ENCODE measurements around the gene ADRB1.

The ADRB1 gene

DNA sequence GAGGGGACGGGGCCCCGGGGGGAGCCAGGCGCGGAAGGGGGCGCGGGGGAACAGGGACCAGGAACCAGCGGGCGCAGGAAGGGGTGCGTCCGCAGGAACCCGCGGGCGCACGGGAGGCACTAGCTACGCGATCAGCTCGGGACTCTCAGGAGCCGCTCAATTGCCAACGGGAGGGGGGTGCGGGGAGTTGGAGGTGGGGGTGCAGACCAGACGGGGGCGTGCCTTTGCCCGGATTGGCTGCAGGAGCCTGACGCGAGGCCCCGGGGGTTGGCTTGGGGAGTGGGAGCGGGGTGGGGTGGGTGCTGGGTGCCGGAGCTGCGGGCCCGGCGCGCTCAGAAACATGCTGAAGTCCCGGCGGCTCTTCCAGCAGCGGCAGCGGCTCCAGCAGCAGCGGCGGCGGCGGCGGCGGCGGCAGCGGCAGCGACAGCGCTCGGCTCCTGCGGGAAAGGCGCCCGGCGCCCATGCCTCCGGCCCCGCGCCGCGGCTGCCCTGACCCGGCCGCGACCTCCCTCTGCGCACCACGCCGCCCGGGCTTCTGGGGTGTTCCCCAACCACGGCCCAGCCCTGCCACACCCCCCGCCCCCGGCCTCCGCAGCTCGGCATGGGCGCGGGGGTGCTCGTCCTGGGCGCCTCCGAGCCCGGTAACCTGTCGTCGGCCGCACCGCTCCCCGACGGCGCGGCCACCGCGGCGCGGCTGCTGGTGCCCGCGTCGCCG is at the start of gene ADRB1:
Gene ADRB1 (plus strand): TSS at position 335 of the 715 bp plus-strand sequence. CDS start 267 bp downstream, at position 602.
- no peak for DNase-seq (ENCODE audit: low read depth)

- no peak for DNase-seq (ENCODE audit: low read depth)
Observed at GRCh38 chr10:113995201-113995600, 48.5 kb upstream of the ADRB1 start.

- no peak for DNase-seq (ENCODE audit: low read depth)
Observed at GRCh38 chr10:113997428-113997827, 46.2 kb upstream of the ADRB1 start.

- no peak for DNase-seq (ENCODE audit: low read depth)
Observed at GRCh38 chr10:113999531-113999930, 44.1 kb upstream of the ADRB1 start.

DNA sequence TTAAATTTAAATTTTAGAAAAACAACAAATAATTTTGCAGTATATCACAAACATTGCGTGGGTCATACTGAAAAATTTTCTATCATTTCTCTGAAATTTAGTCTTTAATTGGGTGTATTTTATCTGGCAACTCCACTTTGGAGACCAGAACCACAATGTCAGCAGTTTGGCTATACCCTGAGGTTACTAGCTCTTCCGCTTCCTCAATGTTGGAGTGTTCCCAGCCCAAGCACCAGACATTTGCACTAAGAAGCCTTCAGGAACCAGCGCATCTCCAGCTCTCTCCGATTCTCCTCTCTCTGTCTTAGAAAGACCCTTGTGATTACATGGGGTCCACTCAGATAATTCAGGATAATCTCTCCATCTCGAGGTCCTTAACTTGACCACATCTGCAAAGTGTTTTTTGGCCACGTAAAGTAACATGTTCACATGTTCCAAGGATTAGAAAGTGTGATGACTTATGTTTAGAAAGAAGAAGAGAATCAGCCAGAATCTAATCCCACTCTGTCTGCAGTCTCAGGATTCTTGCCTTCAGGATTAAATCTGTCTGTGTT is 43.1 kb upstream of the ADRB1 start:
- DNase-seq (ENCODE audit: low read depth), result no peak

GRCh38 chr10:114002422-114002821 is 41.2 kb upstream of the ADRB1 start:
- DNase-seq (ENCODE audit: low read depth), result no peak

DNA sequence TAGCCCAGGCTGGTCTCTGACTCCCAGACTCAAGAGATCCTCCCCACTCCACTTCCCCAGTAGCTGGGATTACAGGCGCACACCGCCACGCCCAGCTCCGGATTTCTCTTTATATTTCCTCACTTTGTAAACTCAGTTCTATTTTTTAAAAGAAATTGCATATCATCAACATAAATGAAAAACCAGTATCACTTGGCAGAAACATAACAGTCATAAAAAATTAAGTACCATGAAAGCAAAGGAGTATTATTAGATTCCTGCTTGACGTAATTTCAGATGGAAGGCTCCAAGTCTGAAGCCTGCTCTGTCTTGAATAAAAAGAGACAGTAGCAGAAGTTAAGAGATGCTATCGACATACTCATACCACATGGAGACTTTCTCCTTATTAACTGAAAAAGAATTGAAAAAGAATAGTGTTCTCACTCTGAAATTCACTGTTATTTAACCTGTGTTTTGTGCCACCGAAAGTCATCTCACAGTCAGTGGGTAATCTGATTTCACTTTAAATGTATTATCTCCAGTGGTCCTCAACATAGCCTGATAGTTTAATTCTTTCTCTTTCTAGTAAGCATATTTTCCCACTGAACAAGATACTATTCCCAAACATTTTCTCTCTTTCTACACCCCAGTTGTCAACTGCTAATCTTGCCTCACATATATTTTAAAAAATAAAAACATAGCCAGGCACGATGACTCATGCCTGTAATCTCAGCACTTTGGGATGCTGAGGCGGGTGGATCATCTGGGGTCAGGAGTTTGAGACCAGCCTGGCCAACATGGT is 40.3 kb upstream of the ADRB1 start:
- no peak for DNase-seq (ENCODE audit: low read depth)

GRCh38 chr10:114009281-114009996 is 34.2 kb upstream of the ADRB1 start:
- no peak for DNase-seq (ENCODE audit: low read depth)

GRCh38 chr10:114010316-114010715 is 33.4 kb upstream of the ADRB1 start:
- DNase-seq (ENCODE audit: low read depth), result no peak

DNA sequence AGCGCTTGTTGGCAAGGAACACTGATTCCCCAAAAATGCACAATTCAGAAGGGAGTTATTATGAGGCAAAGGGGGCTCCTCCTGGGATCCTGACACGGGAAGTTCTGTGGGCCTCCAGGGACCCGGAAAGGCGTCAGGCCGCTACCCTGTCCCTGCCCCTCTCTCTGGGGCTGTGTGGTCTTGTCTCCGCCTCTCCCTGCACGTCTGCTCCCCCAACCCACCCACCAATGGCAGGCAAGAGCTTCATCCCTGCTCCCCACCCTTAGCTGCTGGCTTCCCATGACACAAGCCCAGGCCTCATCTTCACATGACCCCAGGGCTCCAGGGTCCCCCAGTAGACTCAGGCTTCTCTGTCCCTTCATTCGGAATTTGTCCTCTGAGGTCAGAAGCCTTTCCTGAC is 31.0 kb upstream of the ADRB1 start:
- no peak for DNase-seq (ENCODE audit: low read depth)

DNA sequence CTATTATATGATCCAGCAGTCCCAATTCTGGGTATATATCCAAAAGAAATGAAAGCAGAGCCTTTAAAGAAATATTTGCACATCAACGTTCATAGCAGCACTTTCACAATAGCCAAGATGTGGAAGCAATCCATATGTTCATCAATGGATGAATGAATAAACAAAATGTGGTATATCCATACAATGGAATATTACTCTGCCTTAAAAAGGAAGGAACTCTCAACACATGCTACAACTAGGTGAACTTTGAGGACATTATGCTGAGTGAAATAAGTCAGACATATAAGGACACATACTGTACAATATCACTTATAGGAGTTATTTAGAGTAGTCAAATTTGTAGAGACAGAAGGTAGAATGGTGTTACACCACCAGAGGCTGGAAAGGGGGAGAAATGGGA is 28.0 kb upstream of the ADRB1 start:
- no peak for DNase-seq (ENCODE audit: low read depth)

- DNase-seq (ENCODE audit: low read depth), result no peak
Observed at GRCh38 chr10:114017271-114017670, 26.4 kb upstream of the ADRB1 start.

GRCh38 chr10:114017873-114018272 is 25.8 kb upstream of the ADRB1 start:
- DNase-seq (ENCODE audit: low read depth), result no peak

DNA sequence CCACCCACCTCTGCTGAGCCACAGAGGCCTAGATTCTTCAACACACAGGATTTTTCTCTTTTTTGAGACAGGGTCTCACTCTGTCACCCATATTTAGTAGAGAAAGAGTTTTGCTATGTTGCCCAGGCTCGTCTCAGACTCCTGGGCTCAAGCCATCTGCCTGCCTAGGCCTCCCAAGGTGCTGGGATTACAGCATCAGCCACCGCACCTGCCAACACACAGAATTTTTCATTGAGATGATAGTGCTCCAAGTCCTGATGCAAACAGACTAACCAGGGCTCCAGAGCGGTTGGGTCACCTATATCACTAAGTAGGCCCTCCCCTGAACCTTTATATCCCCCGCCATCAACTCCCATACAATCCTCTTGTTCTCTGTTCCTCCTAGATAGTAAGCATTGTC is 24.4 kb upstream of the ADRB1 start:
- no peak for DNase-seq (ENCODE audit: low read depth)

- DNase-seq (ENCODE audit: low read depth), result no peak
Observed at GRCh38 chr10:114021154-114021553, 22.5 kb upstream of the ADRB1 start.

DNA sequence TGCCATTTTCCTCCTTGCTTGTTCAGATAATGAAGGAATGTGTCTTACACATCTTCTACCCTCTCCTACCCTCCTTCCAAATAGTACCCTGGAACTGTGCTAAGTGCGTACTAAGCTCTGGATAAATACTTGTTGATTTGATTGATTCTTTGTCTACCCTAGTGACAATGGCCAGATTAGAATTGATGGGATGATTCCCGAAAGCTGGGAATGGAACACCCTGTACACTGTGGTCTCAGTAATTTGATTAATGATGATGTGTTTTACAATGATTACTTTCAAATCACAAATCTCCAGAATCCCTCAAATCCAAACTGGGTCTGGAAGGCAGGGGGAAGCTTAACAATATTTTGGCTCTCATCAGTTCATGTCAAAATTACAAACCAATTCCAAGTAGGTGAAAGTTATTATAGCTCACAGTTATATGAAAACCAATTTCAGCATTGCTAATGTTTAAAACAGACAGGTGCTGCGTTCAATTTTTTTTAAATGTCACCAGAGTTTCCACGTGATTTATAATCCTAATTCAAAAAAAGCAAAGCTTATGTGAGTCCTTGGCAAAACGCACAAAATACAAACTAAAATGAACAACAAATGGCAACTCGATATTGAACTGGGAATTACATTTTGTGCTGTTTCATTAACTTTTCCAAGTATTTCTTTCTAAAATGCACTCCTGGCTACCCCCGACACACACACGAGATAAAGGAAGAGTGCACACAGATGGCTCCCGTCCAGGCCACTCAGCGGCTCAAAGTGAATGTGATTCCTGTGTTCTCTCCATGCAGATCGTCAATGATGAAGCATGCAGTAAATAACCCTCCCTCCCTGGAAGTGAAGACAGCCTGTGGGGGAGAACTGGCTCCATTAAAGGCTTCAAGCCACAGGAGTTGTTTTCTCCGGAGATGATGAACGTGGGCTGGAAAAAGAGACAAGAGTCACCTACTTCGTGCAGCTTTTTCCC is 21.7 kb upstream of the ADRB1 start:
- no peak for DNase-seq (ENCODE audit: low read depth)

DNA sequence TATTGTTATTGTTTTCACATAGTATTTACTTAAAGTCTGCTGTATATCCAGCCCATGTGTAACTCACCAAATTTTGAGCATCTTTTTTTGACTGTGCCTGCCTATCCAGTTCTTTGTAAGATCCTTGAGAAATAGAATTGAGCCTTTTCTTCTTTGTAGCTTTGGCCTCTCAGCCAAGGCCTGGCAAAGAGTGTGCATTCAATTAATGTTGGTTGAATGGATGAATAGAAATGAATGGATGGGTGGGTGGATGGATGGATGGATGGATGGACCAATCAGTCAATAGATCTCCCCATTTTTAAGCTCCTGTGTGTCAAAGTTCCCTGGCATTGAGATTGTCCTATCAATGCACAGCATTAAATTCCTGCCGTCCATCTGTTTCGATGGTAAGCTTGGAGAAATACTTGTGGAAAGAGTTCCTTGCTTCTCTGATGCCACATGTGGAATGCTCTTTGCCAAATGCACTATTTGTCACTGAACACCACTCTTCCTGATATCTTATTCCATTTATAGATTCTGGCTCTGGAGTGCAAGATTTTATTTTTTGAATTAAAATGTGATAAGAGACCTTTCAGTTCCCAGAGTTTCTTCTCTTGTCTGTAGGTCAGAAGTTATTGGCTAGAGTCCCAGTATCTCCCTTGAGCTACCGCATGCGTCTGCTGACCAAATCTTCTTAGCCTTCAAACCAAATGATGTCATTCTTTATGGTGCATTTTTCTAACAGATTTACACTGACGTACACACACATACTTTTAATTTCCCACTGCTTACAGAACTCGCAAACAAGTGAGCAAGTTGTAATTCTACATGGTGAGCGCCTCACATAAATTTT is 20.7 kb upstream of the ADRB1 start:
- no peak for DNase-seq (ENCODE audit: low read depth)

GRCh38 chr10:114024876-114025610 is 18.6 kb upstream of the ADRB1 start:
- no peak for DNase-seq (ENCODE audit: low read depth)

DNA sequence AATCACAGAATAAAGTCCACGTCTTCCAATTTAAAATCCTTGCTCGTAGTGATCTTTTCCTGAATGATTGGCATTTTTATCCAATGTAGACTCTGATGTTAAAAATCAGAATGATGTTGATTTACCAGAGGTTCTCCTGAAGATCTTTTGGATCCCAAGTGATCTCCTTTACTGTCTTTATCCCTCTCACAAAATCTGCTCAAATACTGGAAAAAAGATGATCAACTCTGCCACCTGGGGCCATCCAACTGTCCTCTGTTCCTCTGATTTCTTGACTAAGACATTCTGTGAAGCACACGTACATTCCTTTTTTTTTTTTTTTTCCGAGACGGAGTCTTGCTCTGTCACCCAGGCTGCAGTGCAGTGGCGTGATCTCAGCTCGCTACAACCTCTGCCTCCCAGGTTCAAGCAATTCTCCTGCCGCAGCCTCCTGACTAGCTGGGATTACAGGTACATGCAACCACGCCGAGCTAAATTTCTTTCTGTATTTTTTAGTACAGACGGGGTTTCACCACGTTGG is 18.0 kb upstream of the ADRB1 start:
- DNase-seq (ENCODE audit: low read depth), result no peak

All from HS-27A (cell line).